HepG2 (cell line): ENCODE results near the gene RINL. TPM values are rescaled to one million over a fixed set of nuclear protein-coding genes. Genes with fewer than 3 reads are reported as not detected.

Source experiments
- ATAC-seq: fragments of 200-7000 bp; cut with Tn5 transposase; 3 replicates; pipeline ENCODE4 v1.9.1; 2020; ENCODE audit warnings: mild to moderate bottlenecking, moderate library complexity
- BruUV-seq: library from RNA; stranded (reverse); fragments of 400-500 nt; replicated peaks from 2 replicates; lab custom pipeline; 2021; lab: Mats Ljungman, UMichigan
- CTCF ChIA-PET: fragments of 300-600 bp; formaldehyde crosslinking; extraction: SDS; loops from one replicate; lab custom pipeline; 2021; ENCODE audit warnings: low total read pairs, inconsistent platforms, low intra/inter-chr PET ratio; lab: Yijun Ruan, JAX
- POLR2A ChIA-PET: fragments of 350-600 bp; sonication (Branson Sonifier 250); formaldehyde crosslinking; loops from one replicate; lab custom pipeline; 2020; ENCODE audit warnings: antibody characterized with exemption, inconsistent platforms; lab: Yijun Ruan, JAX
- DNase-seq: peaks from one replicate; pipeline ENCODE4 v3.0.0-alpha.2; 2015; ENCODE audit warnings: low spot score
- FAIRE-seq: peaks from 3 replicates; lab custom pipeline; 2011; peaks lifted over from hg19 to GRCh38; lab: Jason Lieb, UNC
- H2AFZ ChIP-seq: one replicate; pipeline ENCODE4 v1.6.1; 2011; ENCODE audit warnings: low read length, inconsistent platforms
- H3K27ac ChIP-seq: fragments of 300-600 bp; 3 replicates; pipeline ENCODE4 v1.8.0; 2011; ENCODE audit warnings: mixed run types, mild to moderate bottlenecking, mixed read lengths, low read length, inconsistent platforms; ENCODE audit not compliant: insufficient read depth; ENCODE audit errors: extremely low read length
- H3K27me3 ChIP-seq, 2 experiments: fragments of 200-600 bp in 1 of 2; 2 replicates in 1 of 2; 3 replicates in 1 of 2; pipeline versions ENCODE4 v1.6.0 to v1.8.0; 2011; ENCODE audit warnings: low read length in 2 of 2, mild to moderate bottlenecking in 2 of 2, moderate library complexity in 2 of 2, inconsistent platforms in 1 of 2; ENCODE audit not compliant: insufficient read depth in 2 of 2, control insufficient read depth in 1 of 2
- H3K36me3 ChIP-seq, 2 experiments: fragments of 200-600 bp in 1 of 2; replicated peaks in 1 of 2; 2 replicates in 1 of 2; 3 replicates in 1 of 2; pipeline versions ENCODE4 v1.5.1 to v1.8.0; 2011; ENCODE audit warnings: low read length in 2 of 2, inconsistent platforms in 1 of 2; ENCODE audit not compliant: insufficient read depth in 2 of 2, control insufficient read depth in 1 of 2
- H3K4me1 ChIP-seq: 2 replicates; pipeline ENCODE4 v1.5.1; 2012; ENCODE audit warnings: low read length, inconsistent platforms; ENCODE audit not compliant: insufficient read depth
- H3K4me2 ChIP-seq: 2 replicates; pipeline ENCODE4 v1.6.0; 2011; ENCODE audit warnings: low read depth, low read length, inconsistent platforms
- H3K4me3 ChIP-seq, 3 experiments: fragments of 200-600 bp in 1 of 3; sonication (generic), shearing (Covaris generic) in 1 of 3; replicated peaks in 1 of 3; 2 replicates each; pipeline ENCODE4 v1.5.1; 2011 to 2016; ENCODE audit warnings: low read length in 3 of 3, inconsistent platforms in 2 of 3, low read depth in 2 of 3, mild to moderate bottlenecking in 2 of 3, control low read depth in 1 of 3, mixed read lengths in 1 of 3; ENCODE audit not compliant: insufficient read depth in 1 of 3
- H3K79me2 ChIP-seq: one replicate; pipeline ENCODE4 v1.6.1; 2011; ENCODE audit warnings: low read length, inconsistent platforms; ENCODE audit not compliant: insufficient read depth
- H3K9ac ChIP-seq: 2 replicates; pipeline ENCODE4 v1.6.0; 2011; ENCODE audit warnings: mild to moderate bottlenecking, low read depth, low read length, inconsistent platforms; ENCODE audit not compliant: insufficient read depth
- H3K9me3 ChIP-seq: 2 replicates; pipeline ENCODE4 v1.5.1; 2012; ENCODE audit warnings: mild to moderate bottlenecking, low read length
- H4K20me1 ChIP-seq: 2 replicates; pipeline ENCODE4 v1.6.0; 2011; ENCODE audit warnings: inconsistent platforms, mild to moderate bottlenecking, low read length, moderate library complexity; ENCODE audit not compliant: insufficient read depth
- HMGA1 ChIP-seq: sonication (generic); formaldehyde crosslinking; conservative IDR thresholded peaks from 2 replicates; pipeline ENCODE4 v1.4.0; 2020; ENCODE audit warnings: missing genetic modification reagents
- RERE ChIP-seq: IDR thresholded peaks from 2 replicates; pipeline ENCODE4 v1.6.1; 2016; ENCODE audit warnings: low read depth, missing genetic modification reagents, missing compliant biosample characterization
- RORA ChIP-seq: sonication (generic); formaldehyde crosslinking; IDR thresholded peaks from 2 replicates; pipeline ENCODE4 v1.5.0; 2020; ENCODE audit warnings: mild to moderate bottlenecking, missing genetic modification reagents, moderate library complexity
- SYNCRIP ChIP-seq: fragments of 200-400 bp; formaldehyde crosslinking; IDR thresholded peaks from 2 replicates; pipeline ENCODE4 v1.6.1; 2018; ENCODE audit warnings: mild to moderate bottlenecking, low read depth, low read length; ENCODE audit not compliant: insufficient read depth
- ZNF513 ChIP-seq: sonication (generic); formaldehyde crosslinking; conservative IDR thresholded peaks from 2 replicates; pipeline ENCODE4 v1.5.0; 2020; ENCODE audit warnings: missing genetic modification reagents
- WGBS: methylation state at CpG from one replicate; pipeline ENCODE4 v1.1.6; 2017; ENCODE audit warnings: low lambda C conversion rate; 5-methylcytosine and 5-hydroxymethylcytosine counted together
- in situ Hi-C: cut with HindIII; loops from 2 replicates; pipeline ENCODE4 v1.10.0; 2017; ENCODE audit warnings: low pct_unique_long_range_greater_than_20kb; ENCODE audit not compliant: extremely low pct_ligation_motif_present
- intact Hi-C: fragments of 100-400 bp; cut with micrococcal nuclease; formaldehyde crosslinking; loops from one replicate; pipeline ENCODE4 v1.10.0; 2022; ENCODE audit not compliant: unreplicated experiment
- polyA plus RNA-seq, 8 experiments: library from polyadenylated mRNA; depleted of rRNA in 3 of 8; stranded (reverse) in 7 of 8; unstranded in 1 of 8; fragments of >200 nt; fragmentation: Illumina TruSeq in 4 of 8; extraction: Trizol in 4 of 8; gene quantifications; 2 replicates each; pipeline versions ENCODE4 v1.2.1 to v1.2.3, GENCODE V29; 2011 to 2016; ENCODE audit warnings: low read depth in 4 of 8, missing spikeins in 1 of 8, mixed read lengths in 1 of 8; ENCODE audit not compliant: insufficient read depth in 1 of 8
- total RNA-seq, 5 experiments: library from RNA; depleted of rRNA; stranded (reverse); fragments of >200 nt; fragmentation: Illumina TruSeq; extraction: Trizol; gene quantifications; 2 replicates each; pipeline ENCODE4 v1.2.3, GENCODE V29; 2016; ENCODE audit warnings: low read depth in 1 of 5

Gene RINL
- total and polyA plus RNA-seq, 2 of the 13 experiments (the other 11 are each of a cell fraction or from before 2014, with no cell fraction given), result 11.4 to 18.0 TPM

- POLR2A ChIA-PET, result interaction anchor here (0.5 kb wide), 1 partner anchor 14 kb away, joined by 3 read pairs; no protein-coding TSS in a partner anchor
- 84% methylated on average over 6 of the region's 6 CpGs for WGBS
- CTCF ChIA-PET, result no interaction called here
Measured at GRCh38 chr19:38891771-38892170, 13.7 kb upstream of the RINL start.

More at GRCh38 chr19:38891771-38892170, 13.7 kb upstream of the RINL start:
- no peaks in the 10 kb centered on the region for H3K27me3 ChIP-seq
- H4K20me1 ChIP-seq, result no peaks in the 10 kb centered on the region
- FAIRE-seq, result no peak
- ATAC-seq, result no peak
- TF ChIP-seq RORA (CRISPR knock-in tag), result no peak
- TF ChIP-seq ZNF513 (CRISPR knock-in tag), result no peak
- no peak for TF ChIP-seq RERE (CRISPR knock-in tag)
- no peak for TF ChIP-seq SYNCRIP
- no peak for TF ChIP-seq HMGA1 (CRISPR knock-in tag)
- no peak overlapping the region for H2AFZ ChIP-seq
- H3K9ac ChIP-seq, result no peak overlapping the region
- intact Hi-C loops, result no loop called here
- no peak overlapping the region for H3K27ac ChIP-seq
- peaks cover 0 to 2% of the 10 kb centered on the region in 2 experiments; a peak in 3 of 5 replicates for H3K36me3 ChIP-seq
- no peaks in the 10 kb centered on the region for H3K79me2 ChIP-seq
- no peaks in the 10 kb centered on the region for H3K4me1 ChIP-seq
- DNase-seq, result no peak
- in situ Hi-C loops, result no loop called here
- BruUV-seq, result no TSS peak
- no peaks in the 10 kb centered on the region for H3K9me3 ChIP-seq
- no peak overlapping the region for H3K4me2 ChIP-seq
- no peak overlapping the region for H3K4me3 ChIP-seq
